Retinal pigment epithelial cell (primary cell): ENCODE results near the gene MAU2.
"Not testable (repeated sequence)": the region's sequence is repeated elsewhere in the genome, so short reads cannot be mapped to it uniquely, and the experiment has no call there.

Source experiments
- DNase-seq: peaks from one replicate; pipeline ENCODE4 v3.0.0-alpha.2; 2010; ENCODE audit warnings: low read depth
- H3K4me3 ChIP-seq: 2 replicates; pipeline ENCODE4 v1.5.1; 2011; ENCODE audit warnings: mild to moderate bottlenecking, low read length, control low read depth, moderate library complexity
- CTCF ChIP-seq: conservative IDR thresholded peaks from 2 replicates; pipeline ENCODE4 v1.5.1; 2011; ENCODE audit warnings: low read depth, low read length, control low read depth, inconsistent platforms

MAU2 gene

GRCh38 chr19:19347401-19348110 is 26.9 kb downstream of the MAU2 start:
- TF ChIP-seq CTCF: no peak
- DNase-seq: no peak
- H3K4me3 ChIP-seq: no peak overlapping the region

- no peak for TF ChIP-seq CTCF
- no peak for DNase-seq
- H3K4me3 ChIP-seq: no peak overlapping the region
Observed at GRCh38 chr19:19348266-19348665, 27.6 kb downstream of the MAU2 start.

- no peak for DNase-seq
- no peak overlapping the region for H3K4me3 ChIP-seq
Observed at GRCh38 chr19:19349365-19349764, 28.7 kb downstream of the MAU2 start.

GRCh38 chr19:19350756-19351155 is 30.1 kb downstream of the MAU2 start:
- not testable (repeated sequence) for DNase-seq

More at GRCh38 chr19:19349365-19349764, 28.7 kb downstream of the MAU2 start:
- TF ChIP-seq CTCF: no peak

GRCh38 chr19:19352823-19353222 is 32.2 kb downstream of the MAU2 start:
- DNase-seq: no peak
- TF ChIP-seq CTCF: no peak
- H3K4me3 ChIP-seq: no peak overlapping the region

More at GRCh38 chr19:19350756-19351155, 30.1 kb downstream of the MAU2 start:
- not testable (repeated sequence) for H3K4me3 ChIP-seq

GRCh38 chr19:19354007-19354406 is 33.4 kb downstream of the MAU2 start:
- no peak for DNase-seq
- TF ChIP-seq CTCF: no peak
- H3K4me3 ChIP-seq: no peak overlapping the region

- no peak for DNase-seq
- no peak for TF ChIP-seq CTCF
- H3K4me3 ChIP-seq: no peak overlapping the region
Observed at GRCh38 chr19:19354932-19355331, 34.3 kb downstream of the MAU2 start.
